ENCODE data around the gene VEGFA. TPM values are rescaled to one million over a fixed set of nuclear protein-coding genes. Genes with fewer than 3 reads are reported as not detected.
A peak's percentile ranks its signal among the peaks of the same experiment; 100 is the strongest.

Gene VEGFA
- polyA plus RNA-seq, 2 of the 4 experiments (the other 2 are of a cell fraction): 35.8 to 83.7 TPM

- TF ChIP-seq ATOH8 (CRISPR knock-in tag; IDR thresholded peaks at IDR 0.05; ENCODE audit: low read depth) (no peak), ZSCAN20 (CRISPR knock-in tag; IDR thresholded peaks at IDR 0.05) (no peak), POLR2A (IDR thresholded peaks at IDR 0.05; ENCODE audit: low read length) (no peak), RCOR1 (IDR thresholded peaks at IDR 0.05; ENCODE audit: low read depth, low read length) (no peak), JUNB (IDR thresholded peaks at IDR 0.05) (no peak)
Measured at GRCh38 chr6:43805699-43806042, 35.7 kb downstream of the VEGFA start (continued).

GRCh38 chr6:43806043-43806757 lies 36.2 kb downstream of the VEGFA start:
- TF ChIP-seq FOSL2 (IDR thresholded peaks at IDR 0.05) (no peak), FOSL2 (CRISPR knock-in tag; IDR thresholded peaks at IDR 0.05) (no peak), HOXB13 (CRISPR knock-in tag; IDR thresholded peaks at IDR 0.05; ENCODE audit: low read depth) (no peak), FOSB (CRISPR knock-in tag; IDR thresholded peaks at IDR 0.05) (no peak), HOXB5 (CRISPR knock-in tag; IDR thresholded peaks at IDR 0.05) (no peak)
- peaks cover 66% of the 10 kb centered on the region for H3K4me1 ChIP-seq
- peak overlapping the region; percentile 60 to 79 for H3K27ac ChIP-seq
- DNase-seq (ENCODE audit: low read depth in 1 of 2, low spot score in 1 of 2) (peak in 1 of 2 experiments; percentile 52), FAIRE-seq (no peak), ATAC-seq (peak; percentile 32 to 60; a peak in 3 of 6 replicates)
- H3K4me2 ChIP-seq: peak overlapping the region; percentile 76
- no peak overlapping the region for H3K4me3 ChIP-seq
- no peaks in the 10 kb centered on the region for H3K9me3 ChIP-seq
- 47% methylated on average over 8 of the region's 9 CpGs for WGBS (ENCODE audit: missing lambda C conversion rate)
- ChIA-PET CTCF (interaction anchor here (0.8 kb wide), 2 partner anchors 37 to 269 kb away, joined by 3 to 4 read pairs; no protein-coding TSS in a partner anchor), POLR2A (no interaction called here)

GRCh38 chr6:43806758-43807227 lies 36.8 kb downstream of the VEGFA start:
- CTCF ChIA-PET: interaction anchor here (0.8 to 1.5 kb wide), 5 partner anchors 32 to 272 kb away, joined by 3 to 16 read pairs (median 3); no protein-coding TSS in a partner anchor
- no peak for ATAC-seq

More at GRCh38 chr6:43806758-43807227, 36.8 kb downstream of the VEGFA start:
- Histone ChIP-seq H3K4me2 (peak overlapping the region; percentile 76), H3K4me3 (no peak overlapping the region), H3K27ac (peak overlapping the region; percentile 58 to 79), H3K4me1 (peaks cover 66% of the 10 kb centered on the region), H3K9me3 (no peaks in the 10 kb centered on the region)
- DNase-seq (ENCODE audit: low read depth in 1 of 2, low spot score in 1 of 2) (no peak), FAIRE-seq (no peak)
- whole genome bisulfite sequencing (ENCODE audit: missing lambda C conversion rate): 81% methylated on average over 5 of the region's 5 CpGs
- POLR2A ChIA-PET: no interaction called here
- no peak for TF ChIP-seq ATOH8 (CRISPR knock-in tag; IDR thresholded peaks at IDR 0.05; ENCODE audit: low read depth)
- TF ChIP-seq JUNB (IDR thresholded peaks at IDR 0.05): no peak
- TF ChIP-seq POLR2A (IDR thresholded peaks at IDR 0.05; ENCODE audit: low read length): no peak
- no peak for TF ChIP-seq CTCF (IDR thresholded peaks at IDR 0.05)
- TF ChIP-seq CBX8 (IDR thresholded peaks at IDR 0.05): no peak
- TF ChIP-seq HOXB13 (CRISPR knock-in tag; IDR thresholded peaks at IDR 0.05; ENCODE audit: low read depth): no peak
- no peak for TF ChIP-seq NFE2L2 (conservative IDR thresholded peaks at IDR 0.05; ENCODE audit: low read length)
- TF ChIP-seq ZSCAN20 (CRISPR knock-in tag; IDR thresholded peaks at IDR 0.05): no peak
- no peak for TF ChIP-seq TFCP2L1 (CRISPR knock-in tag; IDR thresholded peaks at IDR 0.05)
- no peak for TF ChIP-seq PHF8 (IDR thresholded peaks at IDR 0.05; ENCODE audit: borderline replicate concordance, low read depth)
- TF ChIP-seq SREBF2 (IDR thresholded peaks at IDR 0.05): no peak
- TF ChIP-seq ELK1 (IDR thresholded peaks at IDR 0.05; ENCODE audit: low read depth, low read length): no peak
- no peak for TF ChIP-seq HOXA7 (CRISPR knock-in tag; IDR thresholded peaks at IDR 0.05)
- TF ChIP-seq HDAC2 (IDR thresholded peaks at IDR 0.05): no peak
- no peak for TF ChIP-seq MAX (IDR thresholded peaks at IDR 0.05)
- no peak for TF ChIP-seq NPAS2 (CRISPR knock-in tag; IDR thresholded peaks at IDR 0.05; ENCODE audit: borderline replicate concordance)
- no peak for TF ChIP-seq POLR2AphosphoS2 (conservative IDR thresholded peaks at IDR 0.05; ENCODE audit: low read length)

Measured in A549 (cell line).